Right renal pelvis (tissue), 4 donors: ENCODE results near the gene DDIAS. TPM values are rescaled to one million over a fixed set of nuclear protein-coding genes. Genes with fewer than 3 reads are reported as not detected.
"Not testable (repeated sequence)": the region's sequence is repeated elsewhere in the genome, so short reads cannot be mapped to it uniquely, and the experiment has no call there.

Experiments
- DNase-seq, 4 donors: peaks; one replicate each; pipeline ENCODE4 v3.0.0-alpha.2; 2013; ENCODE audit warnings: low read depth in 4 of 4, low spot score in 3 of 4, missing footprints in 1 of 4
- polyA plus RNA-seq, 4 donors: library from polyadenylated mRNA; unstranded; fragments of 120-200 nt; gene quantifications; one replicate each; pipeline ENCODE4 v1.2.1, GENCODE V29; 2013; ENCODE audit not compliant: insufficient read length in 4 of 4

Gene DDIAS
- polyA plus RNA-seq, 4 donors, result 6.0 to 7.3 (median 6.9) TPM

DNA sequence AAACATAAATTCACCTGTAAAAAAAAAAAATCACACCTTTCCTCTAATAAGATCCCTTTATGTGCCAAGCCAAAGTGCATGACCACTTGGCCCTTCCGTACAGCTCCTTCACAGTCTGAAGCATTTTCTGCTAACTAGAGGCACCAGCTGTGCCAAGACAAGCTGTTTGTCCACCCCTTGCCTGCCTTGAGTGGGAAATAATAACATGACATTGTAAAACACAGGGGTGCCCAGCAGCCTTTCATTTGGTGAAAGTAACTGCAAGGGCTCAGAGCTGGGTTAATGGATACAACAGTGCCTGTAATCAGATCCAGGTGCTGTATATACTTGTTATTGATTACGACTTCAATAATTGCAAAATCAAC lies 59.2 kb downstream of the DDIAS start:
- DNase-seq, result no peak

DNA sequence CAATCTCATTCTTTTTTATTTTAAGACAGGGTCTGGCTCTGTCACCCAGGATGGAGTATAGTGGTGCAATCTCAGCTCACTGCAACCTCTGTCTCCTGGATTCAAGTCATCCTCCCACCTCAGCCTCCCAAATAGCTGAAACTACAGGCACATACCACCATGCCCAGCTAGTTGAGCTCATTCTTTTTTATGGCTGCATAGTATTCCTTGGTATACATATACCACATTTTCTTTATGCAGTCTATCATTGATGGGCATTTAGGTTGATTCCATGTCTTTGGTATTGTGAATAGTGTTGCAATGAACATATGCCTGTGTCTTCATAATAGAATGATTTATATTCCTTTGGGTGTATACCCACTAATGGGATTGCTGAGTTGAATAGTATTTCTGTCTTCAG lies 60.5 kb downstream of the DDIAS start:
- not testable (repeated sequence) for DNase-seq

DNA sequence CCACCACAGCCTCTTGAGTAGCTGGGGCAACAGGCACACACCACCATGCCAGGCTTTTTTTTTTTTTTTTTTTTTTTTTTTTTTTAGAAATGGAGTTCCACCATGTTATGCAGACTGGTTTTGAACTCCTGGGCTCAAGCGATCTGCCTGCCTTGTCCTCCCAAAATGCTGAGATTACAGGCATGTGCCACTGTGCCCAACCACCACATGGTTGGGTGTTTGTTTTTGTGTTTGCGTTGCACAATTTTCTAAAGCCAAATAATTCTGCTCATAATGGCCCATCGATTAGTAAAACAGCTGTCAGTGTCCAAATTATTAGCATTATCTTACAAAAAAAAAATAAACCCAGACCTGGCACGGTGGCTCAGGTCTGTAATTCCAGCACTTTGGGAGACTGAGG lies 65.8 kb downstream of the DDIAS start:
- DNase-seq, result no peak

DNA sequence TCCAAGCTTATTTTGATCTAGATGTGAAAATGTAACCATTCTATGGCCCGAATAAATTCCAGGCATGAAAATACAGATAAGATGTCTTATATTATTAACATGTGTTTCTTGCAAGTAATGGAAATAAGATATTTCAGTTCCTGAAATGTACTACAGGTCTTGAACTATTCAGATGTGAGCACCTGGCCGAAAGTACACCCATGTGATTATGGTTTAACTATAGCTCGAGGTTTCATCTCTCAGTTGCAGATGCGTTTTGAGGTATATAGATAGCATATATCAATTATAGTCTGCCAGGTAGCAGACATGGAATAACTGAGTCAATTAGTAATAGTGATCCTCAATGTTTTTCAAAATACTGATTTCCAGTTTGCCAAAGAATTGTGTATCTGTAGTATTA lies 68.3 kb downstream of the DDIAS start:
- DNase-seq, result no peak

DNA sequence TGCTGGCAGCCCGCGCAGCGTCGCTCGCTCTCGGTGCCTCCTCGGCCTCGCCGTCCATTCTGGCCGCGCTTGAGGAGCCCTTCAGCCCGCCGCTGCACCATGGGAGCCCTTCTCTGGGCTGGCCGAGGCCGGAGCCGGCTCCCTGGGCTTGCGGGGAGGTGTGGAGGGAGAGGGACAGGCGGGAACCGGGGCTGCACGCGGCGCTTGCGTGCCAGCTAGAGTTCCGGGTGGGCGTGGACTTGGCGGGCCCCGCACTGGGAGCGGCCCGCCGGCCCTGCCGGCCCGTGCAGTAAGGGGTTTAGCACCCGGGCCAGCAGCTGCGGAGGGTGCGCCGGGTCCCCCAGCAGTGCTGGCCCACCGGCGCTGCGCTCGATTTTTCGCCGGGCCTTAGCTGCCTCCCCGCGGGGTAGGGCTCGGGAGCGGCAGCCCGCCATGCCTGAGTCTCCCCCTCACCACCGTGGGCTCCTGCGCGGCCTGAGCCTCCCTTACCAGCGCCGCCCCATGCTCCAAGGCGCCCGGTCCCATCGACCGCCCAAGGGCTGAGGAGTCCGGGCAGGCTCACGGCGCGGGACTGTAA lies 69.1 kb downstream of the DDIAS start:
- DNase-seq, result not testable (repeated sequence)

DNA sequence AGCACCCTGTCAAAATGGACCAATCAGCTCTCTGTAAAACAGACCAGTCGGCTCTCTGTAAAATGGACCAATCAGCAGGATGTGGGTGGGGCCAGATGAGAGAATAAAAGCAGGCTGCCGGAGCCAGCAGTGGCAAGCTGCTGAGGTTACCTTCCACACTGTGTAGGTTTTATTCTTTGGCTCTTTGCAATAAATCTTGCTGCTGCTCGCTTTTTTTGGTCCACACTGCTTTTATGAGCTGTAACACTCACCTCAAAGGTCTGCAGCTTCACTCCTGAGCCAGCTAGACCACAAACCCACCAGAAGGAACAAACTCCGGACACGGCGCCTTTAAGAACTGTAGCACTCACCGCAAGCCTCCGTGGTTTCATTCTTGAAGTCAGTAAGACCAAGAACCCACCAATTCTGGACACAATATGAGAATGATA lies 70.0 kb downstream of the DDIAS start:
- DNase-seq, result not testable (repeated sequence)

DNA sequence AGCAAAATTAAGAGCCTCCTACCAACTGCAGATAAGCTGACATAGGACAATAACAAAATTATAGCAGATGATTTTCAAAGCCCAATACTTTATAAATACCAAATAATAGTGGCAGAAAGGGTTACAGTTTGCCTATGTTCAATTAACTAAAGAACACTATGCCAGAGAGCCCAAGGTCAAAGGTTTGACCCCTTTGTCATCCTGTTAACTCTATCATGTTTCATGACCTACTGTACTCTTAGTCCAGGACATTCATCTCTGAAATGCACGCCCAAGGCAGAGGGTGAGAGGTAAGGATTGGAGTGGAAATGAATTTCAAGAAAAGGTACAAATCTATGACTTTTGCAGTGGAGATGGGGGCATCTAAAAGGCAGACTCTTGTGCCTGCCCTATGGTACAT lies 70.6 kb downstream of the DDIAS start:
- no peak for DNase-seq

DNA sequence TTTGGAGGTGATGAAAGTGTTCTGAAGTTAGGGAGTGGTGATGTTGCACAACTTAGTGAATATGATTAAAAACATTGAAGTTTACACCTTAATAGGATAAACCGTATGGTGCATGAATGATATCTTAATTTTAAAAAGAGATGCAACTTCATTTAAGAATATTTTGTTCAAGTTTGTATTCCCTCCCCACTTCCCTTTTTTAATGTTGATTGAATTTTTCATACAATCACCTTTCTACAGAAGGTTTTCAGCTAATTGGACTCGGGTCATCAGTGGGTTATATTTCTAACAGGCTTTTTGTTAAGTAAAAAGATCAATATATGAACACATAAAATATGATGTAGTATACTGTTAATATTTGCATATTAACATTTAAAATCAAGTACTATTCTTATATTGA lies 72.6 kb downstream of the DDIAS start:
- no peak for DNase-seq

DNA sequence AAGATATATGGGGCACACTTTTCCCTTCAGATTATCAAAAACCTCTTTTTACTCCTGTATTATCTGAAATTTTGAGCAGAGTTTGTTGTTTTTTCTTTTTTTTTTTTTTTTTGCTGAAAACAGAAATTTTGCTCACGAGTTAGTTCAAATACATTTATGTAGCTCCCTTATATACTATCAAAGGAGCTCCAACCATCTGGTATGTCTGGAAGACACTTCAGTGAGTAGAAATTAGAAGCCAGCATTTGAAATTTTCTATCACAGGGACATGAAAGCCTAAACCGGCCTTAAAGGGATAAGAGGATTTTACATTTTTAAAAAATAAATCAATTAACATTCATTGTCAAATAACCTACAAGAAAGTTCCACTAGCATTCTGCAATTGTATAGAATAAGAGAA lies 73.3 kb downstream of the DDIAS start:
- no peak for DNase-seq

DNA sequence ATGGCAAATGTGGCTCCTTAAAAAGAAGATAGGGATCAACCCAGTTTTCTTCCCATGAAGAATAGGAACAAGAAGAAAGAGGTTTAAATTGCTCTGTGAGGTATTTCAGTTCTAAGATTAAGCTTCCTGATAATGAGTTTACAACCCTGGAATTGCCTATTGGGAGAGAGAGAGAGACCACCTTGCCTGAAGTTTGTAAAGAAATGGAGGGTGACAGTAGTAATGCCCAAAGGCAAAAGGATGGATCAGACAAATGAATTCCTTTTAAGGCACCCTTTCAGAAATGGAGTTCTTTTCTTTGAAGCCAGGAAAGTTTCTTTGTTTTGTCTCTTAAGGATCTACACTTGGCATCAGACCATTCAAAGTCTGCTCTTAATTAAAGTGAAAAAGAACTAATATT lies 74.3 kb downstream of the DDIAS start:
- no peak for DNase-seq

DNA sequence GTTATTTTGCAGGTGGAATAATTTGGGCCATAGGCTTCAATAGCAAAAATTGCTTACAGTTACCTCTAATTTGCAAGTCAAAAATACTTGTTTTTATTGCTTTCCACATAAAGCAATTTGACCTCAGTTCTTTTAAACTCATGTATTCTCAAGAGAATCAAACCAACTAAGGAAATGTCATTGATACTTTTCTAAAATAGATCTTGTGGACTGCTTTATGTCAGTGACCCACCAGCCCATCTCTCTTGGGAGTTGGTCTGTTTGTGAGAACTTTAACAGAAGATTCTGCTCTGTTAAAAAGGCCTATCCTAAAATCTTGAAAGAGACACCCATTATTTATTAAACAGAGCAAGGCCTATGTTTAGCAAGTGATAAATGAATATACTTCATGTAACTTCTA lies 75.2 kb downstream of the DDIAS start:
- DNase-seq, result no peak

DNA sequence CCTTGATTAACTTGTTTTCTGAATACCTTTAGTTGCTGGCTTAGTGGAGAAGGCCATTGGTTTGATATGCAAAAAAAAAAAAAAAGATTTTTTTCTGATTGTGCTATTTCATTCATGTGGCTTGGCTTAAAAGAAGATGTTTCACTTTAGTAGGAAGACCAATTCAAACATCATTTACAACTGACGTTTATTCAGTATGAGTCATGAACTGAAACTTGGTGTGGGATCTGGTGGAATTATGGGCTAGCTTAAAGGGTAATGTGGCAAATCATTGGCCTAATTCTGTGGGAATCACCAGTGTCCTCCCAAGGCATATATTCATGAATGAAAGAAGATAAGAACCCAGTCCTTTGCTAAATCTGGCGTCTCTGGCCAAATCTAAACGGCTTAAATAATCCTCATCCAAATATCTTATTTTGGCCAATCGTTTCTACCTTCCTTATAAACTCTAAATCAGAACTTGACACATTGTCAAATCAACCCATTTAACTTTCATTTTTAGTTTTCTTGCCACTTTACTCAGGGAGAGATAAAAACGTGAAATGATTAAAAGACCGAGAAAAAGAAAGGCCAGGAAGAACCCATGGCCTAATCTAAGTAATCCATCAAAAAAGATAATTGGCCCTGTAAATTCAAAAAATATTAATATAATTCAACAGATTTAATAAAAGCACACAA lies 77.0 kb downstream of the DDIAS start:
- no peak for DNase-seq

DNA sequence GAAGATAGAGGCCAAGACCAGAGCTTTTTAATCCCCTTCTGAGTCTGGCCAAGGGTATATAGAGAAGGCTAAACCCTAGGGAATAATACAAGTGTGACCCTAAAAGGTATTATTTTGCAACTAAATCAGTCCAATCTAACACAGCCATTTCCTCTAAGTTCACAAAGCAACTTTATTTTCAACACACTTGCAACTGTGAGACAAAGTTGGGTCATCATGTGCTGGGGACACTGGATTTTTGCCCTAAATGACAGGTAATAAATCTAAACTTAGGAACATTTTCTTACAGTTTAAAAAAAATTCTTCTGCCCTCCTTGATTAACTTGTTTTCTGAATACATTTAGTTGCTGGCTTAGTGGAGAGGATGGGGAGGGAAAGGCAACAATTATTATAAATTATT lies 78.3 kb downstream of the DDIAS start:
- DNase-seq, result no peak

DNA sequence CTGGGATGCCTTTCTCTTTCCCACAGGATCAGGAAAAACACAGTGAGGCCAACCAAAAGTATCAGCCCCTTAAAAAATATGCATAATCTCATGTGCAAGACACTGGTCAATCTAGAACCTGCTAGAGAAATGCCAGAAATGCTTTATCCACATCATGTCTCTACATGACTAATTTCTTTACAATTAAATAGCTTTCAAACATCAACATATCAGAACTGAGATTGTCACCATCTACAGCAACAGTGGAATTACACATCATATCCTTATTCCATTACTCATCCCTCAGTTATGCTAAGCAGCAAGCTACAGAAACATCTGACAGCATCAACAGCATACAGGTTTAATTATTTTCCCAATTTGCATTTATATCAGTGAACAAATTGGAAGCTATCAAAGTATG lies 78.8 kb downstream of the DDIAS start:
- no peak for DNase-seq

DNA sequence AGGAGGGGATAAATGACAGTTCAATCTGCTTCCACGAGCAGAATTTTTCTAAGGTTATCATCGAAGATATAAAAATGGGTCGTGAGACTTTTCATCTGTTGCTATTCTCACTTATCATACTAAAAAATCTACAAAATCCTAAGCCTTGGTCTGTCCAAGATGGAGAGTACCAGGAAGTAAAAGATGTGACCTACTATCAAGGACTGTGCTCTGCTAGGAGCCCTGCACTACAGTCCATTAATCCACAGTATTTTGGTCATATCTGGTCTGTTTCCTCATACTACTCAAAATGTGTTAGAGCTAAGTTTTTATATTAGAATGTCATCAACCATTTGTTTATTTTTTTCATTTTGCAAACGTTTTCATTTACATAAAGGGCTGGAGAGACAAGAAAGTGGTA lies 79.4 kb downstream of the DDIAS start:
- DNase-seq, result no peak

DNA sequence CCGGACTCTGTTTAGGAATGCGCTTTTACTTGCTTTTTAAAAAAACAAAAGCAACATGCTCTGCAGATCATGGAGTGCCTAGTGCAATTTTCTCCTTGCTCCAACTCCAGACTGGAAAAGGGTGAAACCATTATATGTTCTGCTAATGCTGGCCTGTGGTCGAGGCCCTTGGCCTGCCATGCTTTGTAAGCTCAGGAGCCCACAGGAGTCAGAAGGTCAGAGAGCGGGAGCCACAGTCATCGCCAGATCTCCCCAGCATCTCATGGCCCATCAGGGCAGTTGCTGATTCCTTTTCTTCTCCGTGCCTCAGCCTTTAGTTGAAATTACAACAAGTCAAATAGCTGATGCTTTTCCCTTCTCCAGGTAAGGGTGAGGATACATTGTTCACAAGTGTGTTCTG lies 80.3 kb downstream of the DDIAS start:
- DNase-seq, result no peak

Other genes with a start within 250 kb of the DDIAS start
- 1 to 10 TPM; 2.5 to 3.9 (median 3.1) TPM for gene FAM181B, start 167.9 kb upstream of the DDIAS start, polyA plus RNA-seq
- 100 to 1,000 TPM; 276 to 327 (median 317) TPM for gene PRCP, start 1.3 kb upstream of the DDIAS start, polyA plus RNA-seq
- gene RAB30, start 170.2 kb downstream of the DDIAS start, polyA plus RNA-seq, result 1 to 10 TPM; 7.1 to 8.5 (median 8.3) TPM